GM11168 (cell line): Measurements from ENCODE around the gene ADCY2.

Experiments
- in situ Hi-C: fragments of 300-500 bp; cut with MboI; formaldehyde crosslinking; loops from one replicate; pipeline ENCODE4 v1.12.0; 2022; ENCODE audit warnings: low sequenced_read_pairs; ENCODE audit not compliant: unreplicated experiment

The ADCY2 gene

GRCh38 chr5:7435503-7435902 lies 39.6 kb downstream of the ADCY2 start:
- in situ Hi-C loops: no loop called here

GRCh38 chr5:7436521-7436920 lies 40.6 kb downstream of the ADCY2 start:
- in situ Hi-C loops: no loop called here

GRCh38 chr5:7437836-7438235 lies 41.9 kb downstream of the ADCY2 start:
- in situ Hi-C loops: no loop called here

- in situ Hi-C loops: no loop called here
Observed at GRCh38 chr5:7445068-7445467, 49.1 kb downstream of the ADCY2 start.

- in situ Hi-C loops: no loop called here
Observed at GRCh38 chr5:7445831-7446230, 49.9 kb downstream of the ADCY2 start.

- in situ Hi-C loops: no loop called here
Observed at GRCh38 chr5:7446913-7447312, 51.0 kb downstream of the ADCY2 start.

- in situ Hi-C loops: no loop called here
Observed at GRCh38 chr5:7453947-7454346, 58.0 kb downstream of the ADCY2 start.

GRCh38 chr5:7456206-7456605 lies 60.3 kb downstream of the ADCY2 start:
- in situ Hi-C loops: no loop called here

GRCh38 chr5:7461371-7461770 lies 65.4 kb downstream of the ADCY2 start:
- in situ Hi-C loops: no loop called here

GRCh38 chr5:7462758-7463157 lies 66.8 kb downstream of the ADCY2 start:
- in situ Hi-C loops: no loop called here

- in situ Hi-C loops: no loop called here
Observed at GRCh38 chr5:7464182-7464581, 68.2 kb downstream of the ADCY2 start.

- in situ Hi-C loops: no loop called here
Observed at GRCh38 chr5:7467179-7467578, 71.2 kb downstream of the ADCY2 start.

- in situ Hi-C loops: no loop called here
Observed at GRCh38 chr5:7468742-7469141, 72.8 kb downstream of the ADCY2 start.

GRCh38 chr5:7471710-7472109 lies 75.8 kb downstream of the ADCY2 start:
- in situ Hi-C loops: no loop called here

- in situ Hi-C loops: no loop called here
Observed at GRCh38 chr5:7473115-7473514, 77.2 kb downstream of the ADCY2 start.

GRCh38 chr5:7473668-7474215 lies 77.8 kb downstream of the ADCY2 start:
- in situ Hi-C loops: no loop called here

GRCh38 chr5:7474821-7475403 lies 79.0 kb downstream of the ADCY2 start:
- in situ Hi-C loops: no loop called here

- in situ Hi-C loops: no loop called here
Observed at GRCh38 chr5:7478459-7478858, 82.5 kb downstream of the ADCY2 start.

- in situ Hi-C loops: no loop called here
Observed at GRCh38 chr5:7488734-7489133, 92.8 kb downstream of the ADCY2 start.

- in situ Hi-C loops: no loop called here
Observed at GRCh38 chr5:7492371-7492770, 96.4 kb downstream of the ADCY2 start.

- in situ Hi-C loops: no loop called here
Observed at GRCh38 chr5:7493081-7493480, 97.1 kb downstream of the ADCY2 start.

GRCh38 chr5:7493622-7494021 lies 97.7 kb downstream of the ADCY2 start:
- in situ Hi-C loops: no loop called here
